ENCODE measurements around the gene SPAG16.

DNA sequence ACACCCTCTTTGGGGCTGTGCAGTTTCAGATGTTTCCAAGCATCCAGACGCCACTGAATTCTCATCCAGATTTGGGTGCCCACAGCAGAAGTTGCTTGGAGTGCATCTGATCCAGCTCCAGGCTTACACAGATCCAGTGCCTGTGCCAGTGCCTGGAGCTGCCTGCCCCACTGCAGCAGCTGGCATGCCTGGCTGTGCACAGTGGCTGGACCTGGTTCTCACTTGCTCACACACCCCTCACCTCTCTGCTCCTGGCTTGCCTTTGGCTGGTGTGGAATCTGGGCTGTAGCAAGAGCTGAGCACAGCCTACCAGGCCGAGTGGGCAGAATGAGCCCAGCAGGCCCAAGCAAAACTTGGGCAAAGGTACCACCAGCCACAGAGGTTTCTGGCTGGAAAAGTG is 137.9 kb downstream of the SPAG16 start:
- TF ChIP-seq, protein P1, sequence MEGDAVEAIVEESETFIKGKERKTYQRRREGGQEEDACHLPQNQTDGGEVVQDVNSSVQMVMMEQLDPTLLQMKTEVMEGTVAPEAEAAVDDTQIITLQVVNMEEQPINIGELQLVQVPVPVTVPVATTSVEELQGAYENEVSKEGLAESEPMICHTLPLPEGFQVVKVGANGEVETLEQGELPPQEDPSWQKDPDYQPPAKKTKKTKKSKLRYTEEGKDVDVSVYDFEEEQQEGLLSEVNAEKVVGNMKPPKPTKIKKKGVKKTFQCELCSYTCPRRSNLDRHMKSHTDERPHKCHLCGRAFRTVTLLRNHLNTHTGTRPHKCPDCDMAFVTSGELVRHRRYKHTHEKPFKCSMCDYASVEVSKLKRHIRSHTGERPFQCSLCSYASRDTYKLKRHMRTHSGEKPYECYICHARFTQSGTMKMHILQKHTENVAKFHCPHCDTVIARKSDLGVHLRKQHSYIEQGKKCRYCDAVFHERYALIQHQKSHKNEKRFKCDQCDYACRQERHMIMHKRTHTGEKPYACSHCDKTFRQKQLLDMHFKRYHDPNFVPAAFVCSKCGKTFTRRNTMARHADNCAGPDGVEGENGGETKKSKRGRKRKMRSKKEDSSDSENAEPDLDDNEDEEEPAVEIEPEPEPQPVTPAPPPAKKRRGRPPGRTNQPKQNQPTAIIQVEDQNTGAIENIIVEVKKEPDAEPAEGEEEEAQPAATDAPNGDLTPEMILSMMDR (IDR thresholded peaks at IDR 0.05 in 4 of 5, conservative IDR thresholded peaks at IDR 0.05 in 1 of 5) = no peak
- TF ChIP-seq POLR2A (IDR thresholded peaks at IDR 0.05) = no peak
